ENCODE measurements around the gene PPP2R2D. TPM values are rescaled to one million over a fixed set of nuclear protein-coding genes. Genes with fewer than 3 reads are reported as not detected.

Gene PPP2R2D
- total RNA-seq, 1 experiment from 2014 or later = 33.2 TPM

DNA sequence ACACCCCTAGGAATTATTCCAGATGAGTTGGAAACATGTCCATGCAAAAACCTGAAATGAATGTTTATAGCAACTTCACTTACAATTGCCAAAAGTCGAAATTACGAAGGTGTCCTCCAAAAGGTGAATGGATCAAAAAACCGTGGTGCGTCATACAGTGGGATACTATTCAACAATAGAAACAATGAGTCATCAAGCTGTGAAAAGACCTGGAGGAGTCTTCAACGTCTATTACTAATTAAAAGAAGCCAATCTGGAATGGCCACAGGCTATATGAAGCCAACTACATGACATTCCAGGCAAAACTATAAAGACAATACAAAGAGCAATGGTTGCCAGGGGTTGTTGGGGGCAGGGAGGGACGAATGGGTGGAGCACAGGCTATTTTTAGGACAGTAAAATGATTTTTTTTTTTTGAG is 12.6 kb upstream of the PPP2R2D start (continued):
- TF ChIP-seq, protein P1, sequence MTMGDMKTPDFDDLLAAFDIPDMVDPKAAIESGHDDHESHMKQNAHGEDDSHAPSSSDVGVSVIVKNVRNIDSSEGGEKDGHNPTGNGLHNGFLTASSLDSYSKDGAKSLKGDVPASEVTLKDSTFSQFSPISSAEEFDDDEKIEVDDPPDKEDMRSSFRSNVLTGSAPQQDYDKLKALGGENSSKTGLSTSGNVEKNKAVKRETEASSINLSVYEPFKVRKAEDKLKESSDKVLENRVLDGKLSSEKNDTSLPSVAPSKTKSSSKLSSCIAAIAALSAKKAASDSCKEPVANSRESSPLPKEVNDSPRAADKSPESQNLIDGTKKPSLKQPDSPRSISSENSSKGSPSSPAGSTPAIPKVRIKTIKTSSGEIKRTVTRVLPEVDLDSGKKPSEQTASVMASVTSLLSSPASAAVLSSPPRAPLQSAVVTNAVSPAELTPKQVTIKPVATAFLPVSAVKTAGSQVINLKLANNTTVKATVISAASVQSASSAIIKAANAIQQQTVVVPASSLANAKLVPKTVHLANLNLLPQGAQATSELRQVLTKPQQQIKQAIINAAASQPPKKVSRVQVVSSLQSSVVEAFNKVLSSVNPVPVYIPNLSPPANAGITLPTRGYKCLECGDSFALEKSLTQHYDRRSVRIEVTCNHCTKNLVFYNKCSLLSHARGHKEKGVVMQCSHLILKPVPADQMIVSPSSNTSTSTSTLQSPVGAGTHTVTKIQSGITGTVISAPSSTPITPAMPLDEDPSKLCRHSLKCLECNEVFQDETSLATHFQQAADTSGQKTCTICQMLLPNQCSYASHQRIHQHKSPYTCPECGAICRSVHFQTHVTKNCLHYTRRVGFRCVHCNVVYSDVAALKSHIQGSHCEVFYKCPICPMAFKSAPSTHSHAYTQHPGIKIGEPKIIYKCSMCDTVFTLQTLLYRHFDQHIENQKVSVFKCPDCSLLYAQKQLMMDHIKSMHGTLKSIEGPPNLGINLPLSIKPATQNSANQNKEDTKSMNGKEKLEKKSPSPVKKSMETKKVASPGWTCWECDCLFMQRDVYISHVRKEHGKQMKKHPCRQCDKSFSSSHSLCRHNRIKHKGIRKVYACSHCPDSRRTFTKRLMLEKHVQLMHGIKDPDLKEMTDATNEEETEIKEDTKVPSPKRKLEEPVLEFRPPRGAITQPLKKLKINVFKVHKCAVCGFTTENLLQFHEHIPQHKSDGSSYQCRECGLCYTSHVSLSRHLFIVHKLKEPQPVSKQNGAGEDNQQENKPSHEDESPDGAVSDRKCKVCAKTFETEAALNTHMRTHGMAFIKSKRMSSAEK (CRISPR knock-in tag; IDR thresholded peaks at IDR 0.05; ENCODE audit: borderline replicate concordance) = no peak
- TF ChIP-seq KAT7 (CRISPR knock-in tag; IDR thresholded peaks at IDR 0.05; ENCODE audit: borderline replicate concordance) = no peak
- TF ChIP-seq FOXP1 (CRISPR knock-in tag; IDR thresholded peaks at IDR 0.05; ENCODE audit: borderline replicate concordance) = no peak
- TF ChIP-seq, protein P2, sequence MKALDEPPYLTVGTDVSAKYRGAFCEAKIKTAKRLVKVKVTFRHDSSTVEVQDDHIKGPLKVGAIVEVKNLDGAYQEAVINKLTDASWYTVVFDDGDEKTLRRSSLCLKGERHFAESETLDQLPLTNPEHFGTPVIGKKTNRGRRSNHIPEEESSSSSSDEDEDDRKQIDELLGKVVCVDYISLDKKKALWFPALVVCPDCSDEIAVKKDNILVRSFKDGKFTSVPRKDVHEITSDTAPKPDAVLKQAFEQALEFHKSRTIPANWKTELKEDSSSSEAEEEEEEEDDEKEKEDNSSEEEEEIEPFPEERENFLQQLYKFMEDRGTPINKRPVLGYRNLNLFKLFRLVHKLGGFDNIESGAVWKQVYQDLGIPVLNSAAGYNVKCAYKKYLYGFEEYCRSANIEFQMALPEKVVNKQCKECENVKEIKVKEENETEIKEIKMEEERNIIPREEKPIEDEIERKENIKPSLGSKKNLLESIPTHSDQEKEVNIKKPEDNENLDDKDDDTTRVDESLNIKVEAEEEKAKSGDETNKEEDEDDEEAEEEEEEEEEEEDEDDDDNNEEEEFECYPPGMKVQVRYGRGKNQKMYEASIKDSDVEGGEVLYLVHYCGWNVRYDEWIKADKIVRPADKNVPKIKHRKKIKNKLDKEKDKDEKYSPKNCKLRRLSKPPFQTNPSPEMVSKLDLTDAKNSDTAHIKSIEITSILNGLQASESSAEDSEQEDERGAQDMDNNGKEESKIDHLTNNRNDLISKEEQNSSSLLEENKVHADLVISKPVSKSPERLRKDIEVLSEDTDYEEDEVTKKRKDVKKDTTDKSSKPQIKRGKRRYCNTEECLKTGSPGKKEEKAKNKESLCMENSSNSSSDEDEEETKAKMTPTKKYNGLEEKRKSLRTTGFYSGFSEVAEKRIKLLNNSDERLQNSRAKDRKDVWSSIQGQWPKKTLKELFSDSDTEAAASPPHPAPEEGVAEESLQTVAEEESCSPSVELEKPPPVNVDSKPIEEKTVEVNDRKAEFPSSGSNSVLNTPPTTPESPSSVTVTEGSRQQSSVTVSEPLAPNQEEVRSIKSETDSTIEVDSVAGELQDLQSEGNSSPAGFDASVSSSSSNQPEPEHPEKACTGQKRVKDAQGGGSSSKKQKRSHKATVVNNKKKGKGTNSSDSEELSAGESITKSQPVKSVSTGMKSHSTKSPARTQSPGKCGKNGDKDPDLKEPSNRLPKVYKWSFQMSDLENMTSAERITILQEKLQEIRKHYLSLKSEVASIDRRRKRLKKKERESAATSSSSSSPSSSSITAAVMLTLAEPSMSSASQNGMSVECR (CRISPR knock-in tag; IDR thresholded peaks at IDR 0.05; ENCODE audit: borderline replicate concordance) = no peak
- TF ChIP-seq EMX1 (CRISPR knock-in tag; IDR thresholded peaks at IDR 0.05) = no peak
- TF ChIP-seq ZNF317 (CRISPR knock-in tag; IDR thresholded peaks at IDR 0.05; ENCODE audit: borderline replicate concordance, low read depth) = no peak
- no peak for TF ChIP-seq FOXK1 (CRISPR knock-in tag; IDR thresholded peaks at IDR 0.05)
- TF ChIP-seq, protein P3, sequence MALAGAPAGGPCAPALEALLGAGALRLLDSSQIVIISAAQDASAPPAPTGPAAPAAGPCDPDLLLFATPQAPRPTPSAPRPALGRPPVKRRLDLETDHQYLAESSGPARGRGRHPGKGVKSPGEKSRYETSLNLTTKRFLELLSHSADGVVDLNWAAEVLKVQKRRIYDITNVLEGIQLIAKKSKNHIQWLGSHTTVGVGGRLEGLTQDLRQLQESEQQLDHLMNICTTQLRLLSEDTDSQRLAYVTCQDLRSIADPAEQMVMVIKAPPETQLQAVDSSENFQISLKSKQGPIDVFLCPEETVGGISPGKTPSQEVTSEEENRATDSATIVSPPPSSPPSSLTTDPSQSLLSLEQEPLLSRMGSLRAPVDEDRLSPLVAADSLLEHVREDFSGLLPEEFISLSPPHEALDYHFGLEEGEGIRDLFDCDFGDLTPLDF (CRISPR knock-in tag; IDR thresholded peaks at IDR 0.05) = no peak

DNA sequence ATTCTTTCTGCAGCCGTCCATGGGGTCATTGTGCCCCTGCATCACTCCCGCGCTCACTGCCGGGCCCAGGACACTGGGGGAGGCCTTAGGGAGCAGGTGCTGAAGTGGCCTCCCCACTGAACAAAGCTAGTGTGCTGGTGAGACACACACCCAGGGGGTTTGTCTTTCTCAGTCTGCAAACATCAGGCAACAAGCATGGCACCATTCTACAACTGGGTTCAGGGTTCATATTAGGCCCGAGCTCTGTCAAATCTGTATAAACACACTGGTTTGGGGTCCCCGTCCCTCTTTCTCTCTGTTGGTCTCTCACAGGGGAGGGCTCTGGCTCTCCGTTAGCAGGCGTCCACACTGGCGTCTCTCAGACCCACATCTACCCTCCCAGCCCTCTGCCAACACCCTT is 11.1 kb upstream of the PPP2R2D start:
- H3K4me1 Mint-ChIP-seq = peaks cover 10% of the 10 kb centered on the region
- ChIA-PET CTCF (no interaction called here), POLR2A (no interaction called here)
- no peaks in the 10 kb centered on the region for H3K36me3 Mint-ChIP-seq
- H3K27ac Mint-ChIP-seq = no peak overlapping the region
- DNase-seq (ENCODE audit: low spot score) (no peak), ATAC-seq (no peak)
- no peak overlapping the region for H3K4me3 Mint-ChIP-seq
- H3K27me3 Mint-ChIP-seq (ENCODE audit: low read depth) = no peaks in the 10 kb centered on the region; the same call in 1 of the 2 replicates
- 0 out of 2 replicates have a peak, but pooled peaks cover 4% of the 10 kb centered on the region for H3K9me3 Mint-ChIP-seq
- TF ChIP-seq SMAD3 (CRISPR knock-in tag; IDR thresholded peaks at IDR 0.05; ENCODE audit: borderline replicate concordance) (no peak), CREM (CRISPR knock-in tag; IDR thresholded peaks at IDR 0.05) (no peak), OVOL2 (CRISPR knock-in tag; IDR thresholded peaks at IDR 0.05; ENCODE audit: borderline replicate concordance) (no peak), ZNF423 (CRISPR knock-in tag; IDR thresholded peaks at IDR 0.05) (no peak)
- TF ChIP-seq, protein P1 (CRISPR knock-in tag; IDR thresholded peaks at IDR 0.05; ENCODE audit: borderline replicate concordance) = no peak
- TF ChIP-seq, protein P4, sequence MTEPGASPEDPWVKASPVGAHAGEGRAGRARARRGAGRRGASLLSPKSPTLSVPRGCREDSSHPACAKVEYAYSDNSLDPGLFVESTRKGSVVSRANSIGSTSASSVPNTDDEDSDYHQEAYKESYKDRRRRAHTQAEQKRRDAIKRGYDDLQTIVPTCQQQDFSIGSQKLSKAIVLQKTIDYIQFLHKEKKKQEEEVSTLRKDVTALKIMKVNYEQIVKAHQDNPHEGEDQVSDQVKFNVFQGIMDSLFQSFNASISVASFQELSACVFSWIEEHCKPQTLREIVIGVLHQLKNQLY (CRISPR knock-in tag; IDR thresholded peaks at IDR 0.05) = no peak
- TF ChIP-seq, protein P5, sequence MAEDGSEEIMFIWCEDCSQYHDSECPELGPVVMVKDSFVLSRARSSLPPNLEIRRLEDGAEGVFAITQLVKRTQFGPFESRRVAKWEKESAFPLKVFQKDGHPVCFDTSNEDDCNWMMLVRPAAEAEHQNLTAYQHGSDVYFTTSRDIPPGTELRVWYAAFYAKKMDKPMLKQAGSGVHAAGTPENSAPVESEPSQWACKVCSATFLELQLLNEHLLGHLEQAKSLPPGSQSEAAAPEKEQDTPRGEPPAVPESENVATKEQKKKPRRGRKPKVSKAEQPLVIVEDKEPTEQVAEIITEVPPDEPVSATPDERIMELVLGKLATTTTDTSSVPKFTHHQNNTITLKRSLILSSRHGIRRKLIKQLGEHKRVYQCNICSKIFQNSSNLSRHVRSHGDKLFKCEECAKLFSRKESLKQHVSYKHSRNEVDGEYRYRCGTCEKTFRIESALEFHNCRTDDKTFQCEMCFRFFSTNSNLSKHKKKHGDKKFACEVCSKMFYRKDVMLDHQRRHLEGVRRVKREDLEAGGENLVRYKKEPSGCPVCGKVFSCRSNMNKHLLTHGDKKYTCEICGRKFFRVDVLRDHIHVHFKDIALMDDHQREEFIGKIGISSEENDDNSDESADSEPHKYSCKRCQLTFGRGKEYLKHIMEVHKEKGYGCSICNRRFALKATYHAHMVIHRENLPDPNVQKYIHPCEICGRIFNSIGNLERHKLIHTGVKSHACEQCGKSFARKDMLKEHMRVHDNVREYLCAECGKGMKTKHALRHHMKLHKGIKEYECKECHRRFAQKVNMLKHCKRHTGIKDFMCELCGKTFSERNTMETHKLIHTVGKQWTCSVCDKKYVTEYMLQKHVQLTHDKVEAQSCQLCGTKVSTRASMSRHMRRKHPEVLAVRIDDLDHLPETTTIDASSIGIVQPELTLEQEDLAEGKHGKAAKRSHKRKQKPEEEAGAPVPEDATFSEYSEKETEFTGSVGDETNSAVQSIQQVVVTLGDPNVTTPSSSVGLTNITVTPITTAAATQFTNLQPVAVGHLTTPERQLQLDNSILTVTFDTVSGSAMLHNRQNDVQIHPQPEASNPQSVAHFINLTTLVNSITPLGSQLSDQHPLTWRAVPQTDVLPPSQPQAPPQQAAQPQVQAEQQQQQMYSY (CRISPR knock-in tag; IDR thresholded peaks at IDR 0.05) = no peak

All from WTC11 (cell line).